Testis (tissue), 3 donors: ENCODE measurements around the gene LYST. TPM values are rescaled to one million over a fixed set of nuclear protein-coding genes. Genes with fewer than 3 reads are reported as not detected.

Experiments used
- DNase-seq: peaks from one replicate; pipeline ENCODE4 v3.0.0-alpha.2; 2019
- H3K27ac ChIP-seq, 2 donors: fragments of 200-600 bp; sonication (generic); one replicate each; pipeline ENCODE4 v1.5.1; 2019
- H3K27me3 ChIP-seq: fragments of 200-600 bp; sonication (generic); one replicate; pipeline ENCODE4 v1.5.1; 2019
- H3K36me3 ChIP-seq: fragments of 200-600 bp; sonication (generic); one replicate; pipeline ENCODE4 v1.5.1; 2017; ENCODE audit warnings: low read depth; ENCODE audit errors: missing control alignments
- H3K4me1 ChIP-seq: fragments of 200-600 bp; sonication (generic); one replicate; pipeline ENCODE4 v1.5.1; 2019
- H3K4me3 ChIP-seq, 2 donors: fragments of 200-600 bp; sonication (generic); one replicate each; pipeline ENCODE4 v1.5.1; 2017 to 2019
- H3K9me3 ChIP-seq: fragments of 200-600 bp; sonication (generic); one replicate; pipeline ENCODE4 v1.5.1; 2017
- POLR2A ChIP-seq: fragments of 450-650 bp; IDR thresholded peaks from one replicate; pipeline ENCODE4 v1.6.1; 2017; ENCODE audit warnings: antibody characterized with exemption, mild to moderate bottlenecking, moderate library complexity
- WGBS, 2 donors: methylation state at CpG; one replicate each; pipeline ENCODE4 v1.1.5; 2018; 5-methylcytosine and 5-hydroxymethylcytosine counted together
- intact Hi-C: fragments of 100-400 bp; cut with DNase I; formaldehyde crosslinking; loops from one replicate; pipeline ENCODE4 v1.15.1; 2023; ENCODE audit warnings: low total_unique reads
- polyA plus RNA-seq: library from polyadenylated mRNA; stranded (reverse); fragments of 350-450 nt; fragmentation: Illumina TruSeq; extraction: RNeasy Lipid Tissue Mini Kit (QIAGEN cat#74804); gene quantifications from one replicate; pipeline ENCODE4 v1.2.3, GENCODE V29; 2014; ENCODE audit warnings: low read depth, low replicate concordance; ENCODE audit not compliant: insufficient read depth
- total RNA-seq, 2 donors: library from RNA; depleted of rRNA; stranded (reverse); fragments of >200 nt; gene quantifications; one replicate each; pipeline ENCODE4 v1.2.3, GENCODE V29; 2016
- TF ChIP-seq, protein P1 (sequence below), 3 experiments: fragments of 450-650 bp in 2 of 3; fragments of 200-600 bp in 1 of 3; sonication (generic) in 1 of 3; IDR thresholded peaks; one replicate each; pipeline ENCODE4 v1.5.1; 2016 to 2019; ENCODE audit warnings: antibody characterized with exemption in 3 of 3, mild to moderate bottlenecking in 2 of 3, moderate library complexity in 1 of 3

LYST gene
- total and polyA plus RNA-seq, 3 donors from 2014 or later, result 22.9 to 69.1 (median 60.9) TPM

DNA sequence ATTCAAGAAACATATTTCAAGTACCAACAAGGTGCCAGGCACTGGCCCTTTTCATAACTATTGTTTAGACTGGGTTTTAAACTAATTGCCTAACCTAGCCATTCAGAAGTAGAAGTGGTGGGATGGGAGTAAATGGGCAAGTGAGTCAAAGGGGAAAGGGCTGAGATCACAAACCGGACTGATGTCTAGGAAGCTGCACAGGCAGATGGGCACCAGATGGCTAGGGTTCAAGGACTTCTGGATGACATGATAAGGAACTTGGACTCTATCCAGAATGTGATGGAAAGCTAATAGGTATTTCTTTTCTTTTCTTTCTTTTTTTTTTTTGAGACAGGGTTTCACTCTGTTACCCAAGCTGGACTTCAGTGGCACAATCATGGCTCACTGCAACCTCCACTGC is 46.6 kb downstream of the LYST start:
- Histone ChIP-seq H3K27ac (no peak overlapping the region), H3K9me3 (no peaks in the 10 kb centered on the region), H3K27me3 (no peaks in the 10 kb centered on the region), H3K4me3 (no peak overlapping the region), H3K4me1 (no peaks in the 10 kb centered on the region), H3K36me3 (no peaks in the 10 kb centered on the region)
- intact Hi-C loops, result no loop called here
- DNase-seq, result no peak
- TF ChIP-seq, protein P1, sequence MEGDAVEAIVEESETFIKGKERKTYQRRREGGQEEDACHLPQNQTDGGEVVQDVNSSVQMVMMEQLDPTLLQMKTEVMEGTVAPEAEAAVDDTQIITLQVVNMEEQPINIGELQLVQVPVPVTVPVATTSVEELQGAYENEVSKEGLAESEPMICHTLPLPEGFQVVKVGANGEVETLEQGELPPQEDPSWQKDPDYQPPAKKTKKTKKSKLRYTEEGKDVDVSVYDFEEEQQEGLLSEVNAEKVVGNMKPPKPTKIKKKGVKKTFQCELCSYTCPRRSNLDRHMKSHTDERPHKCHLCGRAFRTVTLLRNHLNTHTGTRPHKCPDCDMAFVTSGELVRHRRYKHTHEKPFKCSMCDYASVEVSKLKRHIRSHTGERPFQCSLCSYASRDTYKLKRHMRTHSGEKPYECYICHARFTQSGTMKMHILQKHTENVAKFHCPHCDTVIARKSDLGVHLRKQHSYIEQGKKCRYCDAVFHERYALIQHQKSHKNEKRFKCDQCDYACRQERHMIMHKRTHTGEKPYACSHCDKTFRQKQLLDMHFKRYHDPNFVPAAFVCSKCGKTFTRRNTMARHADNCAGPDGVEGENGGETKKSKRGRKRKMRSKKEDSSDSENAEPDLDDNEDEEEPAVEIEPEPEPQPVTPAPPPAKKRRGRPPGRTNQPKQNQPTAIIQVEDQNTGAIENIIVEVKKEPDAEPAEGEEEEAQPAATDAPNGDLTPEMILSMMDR (IDR thresholded peaks at IDR 0.05), result no peak
- no peak for TF ChIP-seq POLR2A
- 76 to 78% methylated on average over 1 of the region's 1 CpG for WGBS, 2 donors

DNA sequence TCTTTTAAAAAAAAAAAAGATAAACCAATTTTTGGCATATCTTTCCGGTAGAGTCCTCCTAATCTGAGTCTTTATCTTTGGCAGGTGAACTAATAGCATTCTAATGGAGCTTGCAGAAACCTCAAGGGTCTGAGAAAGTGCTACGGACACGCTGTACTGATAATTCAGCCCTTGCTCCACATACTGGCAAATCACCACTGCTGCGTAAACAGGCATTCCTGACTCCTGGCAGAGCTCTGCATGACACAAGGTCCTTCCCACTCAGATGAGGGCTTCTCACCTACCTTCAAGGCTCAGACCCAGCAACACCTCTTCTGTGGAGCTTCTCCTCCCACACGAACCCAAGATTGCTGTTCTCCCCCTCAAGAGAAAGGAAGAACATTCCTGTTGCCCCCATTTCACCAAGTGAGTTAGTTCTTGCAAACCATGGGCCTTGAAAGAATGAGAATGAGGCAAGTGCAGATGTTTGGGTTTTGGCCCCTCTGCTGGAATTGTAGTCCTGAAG is 48.0 kb downstream of the LYST start:
- no peak for DNase-seq
- H3K36me3 ChIP-seq, result no peaks in the 10 kb centered on the region
- intact Hi-C loops, result no loop called here
- H3K4me3 ChIP-seq, result no peak overlapping the region
- TF ChIP-seq, protein P1 (IDR thresholded peaks at IDR 0.05), result no peak
- TF ChIP-seq POLR2A, result no peak
- no peak overlapping the region for H3K27ac ChIP-seq
- H3K9me3 ChIP-seq, result no peaks in the 10 kb centered on the region
- H3K27me3 ChIP-seq, result no peaks in the 10 kb centered on the region
- WGBS, 2 donors, result 56 to 80% methylated on average over 5 of the region's 5 CpGs
- H3K4me1 ChIP-seq, result no peaks in the 10 kb centered on the region

DNA sequence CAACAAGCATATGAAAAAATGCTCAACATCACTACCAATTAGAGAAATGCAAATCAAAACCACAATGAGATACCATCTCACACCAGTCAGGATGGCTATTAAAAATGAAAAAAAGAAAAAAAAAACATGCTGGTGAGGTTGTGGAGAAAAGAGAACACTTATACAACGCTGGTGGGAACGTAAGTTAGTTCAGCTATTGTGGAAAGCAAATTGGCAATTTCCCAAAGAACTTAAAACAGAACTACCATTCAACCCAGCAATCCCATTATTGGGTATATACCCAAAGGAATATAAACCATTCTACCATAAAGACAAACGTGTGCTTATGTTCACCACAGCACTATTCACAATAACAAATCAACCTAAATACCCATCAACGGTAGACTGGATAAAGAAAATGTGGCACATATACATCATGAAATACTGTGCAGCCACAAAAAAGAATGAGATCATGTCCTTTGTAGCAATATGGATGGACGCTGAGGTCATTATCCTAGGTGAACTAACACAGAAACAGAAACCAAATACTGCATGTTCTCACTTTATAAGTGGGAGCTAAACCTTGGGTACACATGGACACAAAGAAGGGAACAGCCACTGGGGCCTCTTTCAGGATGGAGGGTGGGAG is 49.5 kb downstream of the LYST start:
- no peaks in the 10 kb centered on the region for H3K27me3 ChIP-seq
- H3K27ac ChIP-seq, result no peak overlapping the region
- H3K9me3 ChIP-seq, result no peaks in the 10 kb centered on the region
- no peaks in the 10 kb centered on the region for H3K36me3 ChIP-seq
- no peak for DNase-seq
- no peaks in the 10 kb centered on the region for H3K4me1 ChIP-seq
- intact Hi-C loops, result no loop called here
- WGBS, 2 donors, result 79 to 90% methylated on average over 5 of the region's 5 CpGs
- TF ChIP-seq, protein P1 (IDR thresholded peaks at IDR 0.05), result no peak
- no peak for TF ChIP-seq POLR2A
- no peak overlapping the region for H3K4me3 ChIP-seq

DNA sequence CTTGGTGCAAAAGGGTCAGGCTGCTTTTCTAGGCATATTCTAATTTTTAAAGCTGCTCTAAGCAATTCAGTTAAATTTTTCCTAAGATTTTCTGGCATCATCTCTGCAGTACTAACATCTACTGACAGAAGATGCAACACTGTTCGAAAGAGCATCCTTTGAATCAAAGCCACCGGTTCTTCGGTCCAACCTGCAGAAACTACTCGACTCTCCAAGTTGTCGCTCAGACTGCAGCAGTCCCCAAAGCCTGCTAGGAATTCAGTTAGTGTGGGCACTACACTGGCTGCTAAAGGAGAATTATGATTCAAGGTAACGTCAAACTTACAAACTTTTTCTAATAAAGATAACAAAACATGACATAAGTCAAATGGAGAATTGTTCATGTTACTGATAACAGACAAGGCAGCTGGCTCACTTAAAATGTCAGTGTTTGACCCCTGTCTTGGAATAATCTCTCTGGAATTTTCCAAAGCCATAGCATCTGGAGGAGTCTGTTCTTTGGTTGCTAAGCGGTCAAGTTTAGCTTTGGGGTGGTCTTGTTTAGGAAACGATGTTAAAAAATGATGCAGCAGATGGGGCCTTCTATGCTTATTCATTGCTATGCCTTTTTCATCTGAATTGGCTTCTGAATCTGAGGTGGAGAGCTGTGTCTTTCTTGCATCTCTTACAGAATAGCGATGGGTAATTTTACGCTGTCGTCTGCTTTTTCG is 56.9 kb downstream of the LYST start:
- DNase-seq, result no peak

More for the DNA sequence above, 56.9 kb downstream of the LYST start:
- Histone ChIP-seq H3K27ac (peak overlapping the region in 1 of 2 donors; percentile 9), H3K4me3 (no peak overlapping the region), H3K4me1 (no peaks in the 10 kb centered on the region), H3K36me3 (no peaks in the 10 kb centered on the region), H3K9me3 (no peaks in the 10 kb centered on the region), H3K27me3 (no peaks in the 10 kb centered on the region)
- WGBS, 2 donors, result 53 to 67% methylated on average over 12 of the region's 12 CpGs
- TF ChIP-seq POLR2A, result no peak
- TF ChIP-seq, protein P1 (IDR thresholded peaks at IDR 0.05), result no peak
- intact Hi-C loops, result no loop called here
